ENCODE measurements around the gene UCP2. TPM values are rescaled to one million over a fixed set of nuclear protein-coding genes. Genes with fewer than 3 reads are reported as not detected.

UCP2 gene
- total RNA-seq, 1 experiment from 2014 or later: 54.0 TPM

- Mint-ChIP-seq H3K4me3 (no peak overlapping the region), H3K27ac (no peak overlapping the region), H3K4me1 (peaks cover 11% of the 10 kb centered on the region), H3K36me3 (no peaks in the 10 kb centered on the region), H3K9me3 (no peaks in the 10 kb centered on the region), H3K27me3 (ENCODE audit: low read depth) (peaks cover 19% of the 10 kb centered on the region)
- DNase-seq (ENCODE audit: low spot score): no peak
- ChIA-PET CTCF (no interaction called here), POLR2A (interaction anchor here (2.1 kb wide), 1 partner anchor 14 kb away, joined by 6 read pairs; the partner anchor contains the start of gene UCP2)
- TF ChIP-seq CREB1 (CRISPR knock-in tag; IDR thresholded peaks at IDR 0.05) (no peak), IRF1 (CRISPR knock-in tag; IDR thresholded peaks at IDR 0.05) (no peak), MXD4 (CRISPR knock-in tag; IDR thresholded peaks at IDR 0.05; ENCODE audit: borderline replicate concordance) (no peak), TP53 (CRISPR knock-in tag; IDR thresholded peaks at IDR 0.05) (no peak), FOXK1 (CRISPR knock-in tag; IDR thresholded peaks at IDR 0.05) (no peak), RELA (CRISPR knock-in tag; IDR thresholded peaks at IDR 0.05; ENCODE audit: borderline replicate concordance) (no peak)
- no peak for ATAC-seq
Observed at GRCh38 chr11:73968356-73968966, 14.2 kb downstream of the UCP2 start.

DNA sequence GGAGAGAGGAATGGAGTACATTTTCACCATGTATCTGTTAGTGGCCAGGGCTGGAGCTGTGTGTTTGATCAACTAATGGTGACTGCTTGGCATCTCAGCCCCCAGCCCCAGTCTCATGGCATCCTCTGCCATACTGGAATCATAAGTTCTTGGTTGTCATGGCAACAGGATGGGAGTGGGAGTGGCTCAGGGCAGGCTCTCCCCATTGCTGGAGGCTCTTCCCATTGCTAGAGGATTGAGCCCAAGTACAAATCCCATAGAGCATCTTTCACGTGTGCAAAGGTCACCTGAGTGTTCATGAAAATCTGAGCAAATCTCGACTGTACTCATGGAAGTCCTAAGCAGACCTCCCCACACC lies 16.9 kb downstream of the UCP2 start:
- DNase-seq (ENCODE audit: low spot score) (no peak), ATAC-seq (no peak)
- Mint-ChIP-seq H3K27ac (no peak overlapping the region; the same call in 1 of the 2 replicates), H3K4me1 (peaks cover 11% of the 10 kb centered on the region), H3K36me3 (no peaks in the 10 kb centered on the region), H3K4me3 (no peak overlapping the region), H3K27me3 (ENCODE audit: low read depth) (peaks cover 19% of the 10 kb centered on the region), H3K9me3 (no peaks in the 10 kb centered on the region)
- ChIA-PET CTCF (interaction anchor here (1.0 kb wide), 1 partner anchor 355 kb away, joined by 3 read pairs; no protein-coding TSS in a partner anchor), POLR2A (no interaction called here)
- TF ChIP-seq ZNF396 (CRISPR knock-in tag; IDR thresholded peaks at IDR 0.05; ENCODE audit: borderline replicate concordance) (no peak), FOXK1 (CRISPR knock-in tag; IDR thresholded peaks at IDR 0.05) (no peak), ZNF121 (CRISPR knock-in tag; IDR thresholded peaks at IDR 0.05) (no peak), NR3C1 (CRISPR knock-in tag; conservative IDR thresholded peaks at IDR 0.05; ENCODE audit: low read depth) (no peak), NR1H2 (CRISPR knock-in tag; IDR thresholded peaks at IDR 0.05) (no peak), ZNF263 (CRISPR knock-in tag; IDR thresholded peaks at IDR 0.05; ENCODE audit: low read depth) (no peak), MXD4 (CRISPR knock-in tag; IDR thresholded peaks at IDR 0.05; ENCODE audit: borderline replicate concordance) (no peak), ATF6 (CRISPR knock-in tag; IDR thresholded peaks at IDR 0.05) (no peak), ZNF219 (CRISPR knock-in tag; IDR thresholded peaks at IDR 0.05; ENCODE audit: borderline replicate concordance) (no peak), IRF1 (CRISPR knock-in tag; IDR thresholded peaks at IDR 0.05) (no peak), SMAD4 (CRISPR knock-in tag; IDR thresholded peaks at IDR 0.05) (no peak), ZNF671 (CRISPR knock-in tag; IDR thresholded peaks at IDR 0.05) (no peak), HMGXB4 (CRISPR knock-in tag; IDR thresholded peaks at IDR 0.05) (no peak), TP53 (CRISPR knock-in tag; IDR thresholded peaks at IDR 0.05) (no peak), TEAD1 (CRISPR knock-in tag; IDR thresholded peaks at IDR 0.05) (no peak), SMAD3 (CRISPR knock-in tag; IDR thresholded peaks at IDR 0.05; ENCODE audit: borderline replicate concordance) (no peak), EMX1 (CRISPR knock-in tag; IDR thresholded peaks at IDR 0.05) (no peak), CDX4 (CRISPR knock-in tag; IDR thresholded peaks at IDR 0.05; ENCODE audit: borderline replicate concordance) (no peak), RORB (CRISPR knock-in tag; IDR thresholded peaks at IDR 0.05) (no peak), FOXP4 (CRISPR knock-in tag; IDR thresholded peaks at IDR 0.05) (no peak)

All from WTC11 (cell line).